A204.1 (cell line): ENCODE measurements around the gene RASSF5.

Source experiments
- FAIRE-seq: peaks from 2 replicates; lab custom pipeline; 2012; peaks lifted over from hg19 to GRCh38; lab: Jason Lieb, UNC

The RASSF5 gene

DNA sequence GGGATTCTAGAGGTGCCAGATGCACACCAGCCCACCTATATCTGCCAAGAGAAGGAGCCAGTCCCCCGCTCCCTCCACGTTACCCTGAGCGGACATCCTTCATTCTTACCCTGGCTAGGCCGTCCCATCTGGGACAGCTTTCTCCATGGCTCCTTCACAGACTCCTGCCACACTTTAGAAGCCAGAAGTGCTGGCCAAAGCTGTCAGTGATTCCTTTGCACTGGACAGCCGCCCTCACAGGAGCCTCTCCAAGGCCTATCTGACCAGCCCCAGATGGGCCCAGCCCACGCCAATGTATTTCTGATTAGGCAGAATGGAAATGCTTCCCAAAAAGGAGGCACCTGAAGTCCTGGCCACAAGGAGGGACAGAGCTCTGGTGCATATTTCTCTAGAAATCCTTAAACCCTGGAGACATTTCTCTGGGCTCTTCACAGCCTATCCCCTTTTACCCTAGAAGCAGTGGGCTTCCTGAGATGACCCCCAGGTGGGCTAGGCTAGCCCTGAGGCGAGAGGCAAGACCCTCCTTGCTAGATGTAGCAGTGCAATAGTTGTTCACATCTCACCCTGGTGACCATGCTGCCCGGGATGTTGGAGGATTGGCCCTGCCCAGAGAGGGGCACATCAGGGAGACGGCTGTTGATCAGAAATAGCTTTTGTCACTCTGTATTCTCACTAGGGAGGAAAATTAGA, 44.1 kb downstream of the RASSF5 start:
- FAIRE-seq: no peak

DNA sequence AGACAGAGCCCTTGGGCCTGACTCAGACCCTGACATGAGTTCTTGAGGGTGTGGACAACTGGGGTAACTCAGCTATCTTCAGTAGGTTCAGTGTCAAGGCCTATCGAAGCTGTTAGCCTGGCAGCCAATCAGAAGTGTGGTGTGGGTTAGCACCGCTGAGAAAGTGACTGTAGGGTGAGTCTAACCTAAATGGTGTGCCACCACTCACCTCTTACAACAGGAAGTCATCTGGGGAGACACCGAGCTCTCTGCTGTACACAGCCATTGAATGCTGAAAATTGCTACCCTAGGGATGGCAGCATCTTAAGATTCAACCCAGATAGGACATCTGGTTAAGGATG, 44.6 kb downstream of the RASSF5 start:
- FAIRE-seq: no peak

DNA sequence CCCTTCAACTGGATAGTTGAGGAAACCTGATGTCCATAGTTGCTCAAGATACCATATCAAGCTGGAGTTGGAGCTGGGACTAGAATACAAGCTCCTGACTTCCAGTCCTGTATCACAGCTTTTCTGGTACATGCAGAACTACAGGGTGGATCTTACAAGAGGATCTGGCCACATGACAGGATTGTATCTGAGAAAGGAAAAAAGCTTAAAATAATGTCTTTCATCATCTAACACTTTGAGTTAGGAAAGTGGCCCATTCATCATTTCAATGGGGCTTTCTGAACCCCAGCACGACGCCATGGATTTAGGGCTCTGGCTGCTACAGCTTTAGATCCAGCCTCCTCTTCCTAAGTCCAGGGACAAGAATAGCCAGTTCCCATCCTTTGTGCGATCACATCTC, 46.9 kb downstream of the RASSF5 start:
- no peak for FAIRE-seq

DNA sequence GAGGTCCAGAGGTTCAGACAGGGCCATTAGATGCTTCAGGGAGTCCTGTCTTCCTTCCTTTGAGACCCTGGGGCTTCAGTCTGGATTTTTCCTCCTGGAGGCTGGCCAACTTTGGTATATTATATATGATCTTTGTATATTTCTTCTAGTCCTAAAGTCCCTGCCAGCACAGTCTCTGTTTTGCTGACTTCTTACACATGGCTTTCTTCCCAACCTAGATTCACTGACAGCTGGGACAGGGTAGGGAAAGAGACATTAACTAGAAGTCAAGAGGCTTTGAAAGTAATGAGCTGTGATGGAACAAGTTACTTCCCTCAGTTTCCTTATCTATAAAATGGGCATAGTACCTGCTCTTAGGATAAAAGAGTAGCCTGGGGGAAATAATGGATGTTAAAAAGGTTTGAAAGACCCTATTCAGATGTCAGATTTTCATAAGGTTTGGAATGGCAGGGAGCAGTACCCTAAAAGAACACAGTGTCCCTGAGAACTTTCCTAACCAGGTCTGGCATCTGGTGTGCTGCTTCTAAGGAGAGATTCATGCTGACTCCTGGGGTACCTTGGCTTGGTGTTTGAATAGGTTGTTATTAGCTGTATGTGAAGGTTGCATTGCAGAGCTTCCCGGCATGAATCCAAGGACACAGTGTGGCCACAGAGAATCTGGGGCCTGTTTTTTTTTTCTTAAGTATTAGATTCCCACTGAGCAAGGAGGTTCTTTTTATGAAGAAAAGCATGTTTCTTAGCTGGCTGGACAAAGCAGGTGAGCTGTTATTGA, 47.6 kb downstream of the RASSF5 start:
- FAIRE-seq: no peak

DNA sequence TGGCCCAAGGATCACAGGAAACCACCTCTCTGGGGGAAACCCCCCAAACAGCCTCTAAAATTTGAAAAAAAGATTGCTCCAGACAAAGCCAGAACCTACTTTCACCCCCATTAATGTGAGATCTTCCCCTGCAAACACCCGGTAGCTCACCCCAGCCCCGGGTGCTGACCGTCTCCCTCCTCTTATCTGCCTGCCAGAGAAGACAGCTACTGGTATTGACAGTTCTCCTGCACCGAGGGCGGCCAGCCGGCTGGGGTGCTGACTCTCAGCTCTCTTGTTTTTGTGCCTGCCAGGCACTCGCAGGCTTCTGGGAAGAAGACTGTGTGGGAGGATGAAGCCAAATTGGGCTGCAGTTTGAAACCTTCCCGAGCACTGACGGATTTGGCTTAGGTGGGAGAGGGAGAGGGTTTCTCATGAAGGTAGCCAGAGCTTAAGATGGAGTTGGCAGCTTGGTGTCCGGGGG, 48.2 kb downstream of the RASSF5 start:
- no peak for FAIRE-seq

DNA sequence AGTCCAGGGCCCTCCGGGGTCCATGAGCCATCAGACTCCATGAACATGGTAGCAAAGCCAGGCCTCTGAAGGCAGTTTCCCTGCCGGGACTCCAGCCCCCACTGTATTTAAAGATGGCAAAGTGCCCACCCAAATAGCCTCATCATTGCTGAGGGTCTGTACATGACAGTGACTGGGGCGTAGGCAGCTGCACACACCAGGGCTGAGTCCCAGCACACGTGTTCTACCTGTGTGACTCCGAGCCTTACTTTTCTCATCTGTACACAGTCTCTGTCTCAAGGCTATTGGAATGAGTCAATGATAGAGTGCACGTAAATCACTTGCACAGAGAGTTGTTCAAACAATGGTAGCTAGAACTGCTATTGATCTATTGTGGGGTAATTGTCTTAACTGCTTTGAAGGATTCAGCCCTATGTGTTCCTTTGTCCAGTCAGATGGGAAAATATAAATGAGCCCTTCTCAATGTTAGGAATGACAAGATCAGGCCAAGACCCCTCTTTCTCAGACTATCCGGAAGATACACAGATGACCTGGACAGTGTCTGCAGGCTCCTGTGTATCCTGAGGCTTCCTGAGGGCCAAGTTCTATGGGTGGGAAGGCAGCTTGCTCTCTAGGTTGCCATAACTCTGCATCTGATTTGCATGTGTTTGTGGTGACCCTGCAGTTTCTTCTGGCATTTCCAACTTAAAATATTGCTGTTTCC, 48.9 kb downstream of the RASSF5 start:
- no peak for FAIRE-seq

DNA sequence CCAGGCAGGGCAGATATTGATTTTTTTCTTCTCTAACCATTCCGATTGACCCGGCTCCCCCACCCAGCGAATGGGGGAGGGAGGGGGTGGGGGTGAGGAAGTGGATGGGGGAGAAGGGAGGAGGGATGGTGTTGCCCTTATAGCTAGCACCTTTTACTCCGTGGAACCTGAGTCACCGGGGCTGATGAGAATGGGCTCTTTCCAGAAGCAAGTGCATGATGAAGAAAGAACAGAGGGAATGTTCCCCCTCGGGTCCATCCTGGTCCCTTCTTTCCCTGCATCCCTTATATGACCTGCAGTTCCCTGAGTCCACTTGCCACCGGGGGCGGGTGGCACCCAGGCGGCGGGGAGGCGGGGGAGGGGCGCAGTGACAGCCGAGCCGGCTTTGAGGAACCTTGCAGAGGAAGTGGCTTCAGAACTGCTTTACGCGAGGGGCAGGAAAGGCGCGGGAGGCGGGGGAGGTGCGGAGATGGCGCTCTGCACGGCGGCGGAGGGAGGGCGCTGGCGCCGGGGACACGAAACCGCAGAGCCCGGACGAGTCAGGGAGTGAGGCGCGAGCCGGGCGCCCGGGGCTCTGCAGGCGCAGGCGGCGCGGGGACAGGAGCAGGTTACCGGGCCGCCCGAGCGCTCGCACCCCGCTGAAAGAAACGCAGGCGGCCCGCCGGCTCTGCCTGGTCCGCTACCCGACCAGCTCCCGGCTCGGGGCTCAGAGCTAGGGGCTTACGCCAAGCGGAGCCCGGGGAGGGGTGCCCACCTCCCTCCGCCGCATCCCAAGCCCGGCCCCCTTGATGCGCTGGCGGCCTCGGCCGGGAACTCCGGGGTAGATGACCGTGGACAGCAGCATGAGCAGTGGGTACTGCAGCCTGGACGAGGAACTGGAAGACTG, 49.7 kb downstream of the RASSF5 start:
- no peak for FAIRE-seq

DNA sequence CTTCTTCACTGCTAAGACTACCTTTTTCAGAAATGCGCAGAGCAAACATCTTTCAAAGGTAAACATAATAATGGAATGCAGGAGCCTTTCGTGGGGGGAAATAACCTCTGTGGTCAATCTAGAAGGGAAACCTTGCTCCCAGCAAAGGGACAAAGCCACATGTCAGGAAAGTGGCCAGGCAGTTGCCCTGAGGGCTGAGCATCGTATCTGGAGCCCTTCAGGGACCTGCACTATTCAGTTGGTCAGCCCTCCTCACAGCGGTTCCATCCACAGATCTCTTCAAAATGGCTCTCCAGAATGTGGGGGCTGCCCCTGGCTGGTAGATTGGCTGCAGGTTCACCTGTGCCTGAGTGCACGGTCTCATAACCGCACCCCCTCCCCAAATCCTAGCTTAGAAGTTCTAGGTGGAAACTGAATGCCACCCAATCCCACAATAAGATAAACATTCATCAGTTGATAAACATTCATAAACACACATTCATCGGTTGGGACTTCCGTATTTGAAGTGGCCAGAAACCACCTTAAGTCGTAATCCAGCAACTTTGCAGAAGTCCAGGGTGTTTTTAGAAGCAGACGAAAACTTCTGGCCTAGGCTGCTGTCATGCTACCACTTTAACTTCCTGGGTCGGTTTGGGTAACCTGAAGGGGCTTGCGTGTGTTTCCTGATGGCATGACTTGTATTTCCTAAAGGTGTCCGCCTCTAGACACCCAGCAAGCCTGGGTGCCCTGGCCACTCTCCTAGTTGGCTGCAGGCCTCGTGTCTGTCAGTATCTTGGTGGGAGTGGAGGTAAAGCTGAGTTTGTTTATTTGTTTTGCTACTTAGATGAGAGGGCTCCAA, 50.5 kb downstream of the RASSF5 start:
- FAIRE-seq: no peak

DNA sequence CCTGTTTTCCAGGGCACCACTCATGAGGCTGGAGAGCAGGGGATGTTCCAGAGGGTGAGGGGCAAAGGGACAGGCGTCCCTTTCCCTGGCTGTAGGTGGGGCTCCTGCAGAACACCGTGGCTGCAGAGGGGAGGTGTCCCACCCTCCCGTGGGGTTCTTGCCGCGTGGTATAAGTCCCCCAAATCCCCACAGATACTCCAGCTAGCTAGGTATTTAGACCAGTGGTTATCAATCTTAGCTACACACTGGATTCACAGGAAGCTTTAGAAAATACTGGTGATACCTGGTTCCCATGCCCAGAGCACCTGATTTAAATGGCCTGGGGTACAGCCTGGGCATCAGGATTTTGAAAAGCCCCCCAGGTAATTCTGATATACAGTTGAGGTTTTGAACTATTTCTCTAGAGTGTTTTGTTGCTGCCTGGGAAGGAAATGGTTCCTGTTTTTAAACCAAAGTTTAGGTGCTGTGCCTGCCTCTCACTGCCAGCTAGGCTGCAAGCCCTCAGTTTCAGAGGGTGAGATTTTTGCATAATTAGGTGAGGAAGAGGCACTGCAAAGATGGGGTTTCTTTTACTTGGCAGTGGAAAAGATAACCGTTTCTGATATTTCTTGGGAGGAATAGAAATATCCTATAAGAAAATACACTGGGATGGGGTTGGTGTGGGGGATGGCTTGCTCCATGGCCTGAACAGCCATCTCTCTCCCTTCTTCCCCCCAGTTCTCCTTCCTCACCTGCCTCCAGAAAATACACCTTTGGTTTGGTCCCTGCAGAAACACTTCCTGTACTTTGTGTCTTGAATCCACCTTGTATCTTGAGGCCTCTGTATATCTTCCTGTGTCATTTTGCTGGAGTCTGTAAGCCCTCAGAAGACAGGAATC, 51.7 kb downstream of the RASSF5 start:
- FAIRE-seq: no peak

DNA sequence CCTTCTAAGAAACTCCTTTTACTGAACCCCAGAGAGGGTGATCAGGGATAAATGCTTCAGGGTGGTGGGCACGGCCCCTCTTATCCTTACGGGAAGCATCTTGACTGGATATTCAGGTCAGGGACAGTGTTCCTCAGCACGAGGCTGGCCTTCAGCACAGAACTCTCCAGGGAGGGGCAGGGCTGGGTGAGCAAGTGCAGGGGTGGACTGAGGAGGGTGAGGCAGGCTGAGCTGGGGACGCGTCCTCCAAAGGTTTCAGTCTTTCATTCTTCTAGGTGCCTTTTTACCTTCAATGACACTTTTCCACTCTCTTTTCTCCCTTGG, 52.3 kb downstream of the RASSF5 start:
- FAIRE-seq: no peak

DNA sequence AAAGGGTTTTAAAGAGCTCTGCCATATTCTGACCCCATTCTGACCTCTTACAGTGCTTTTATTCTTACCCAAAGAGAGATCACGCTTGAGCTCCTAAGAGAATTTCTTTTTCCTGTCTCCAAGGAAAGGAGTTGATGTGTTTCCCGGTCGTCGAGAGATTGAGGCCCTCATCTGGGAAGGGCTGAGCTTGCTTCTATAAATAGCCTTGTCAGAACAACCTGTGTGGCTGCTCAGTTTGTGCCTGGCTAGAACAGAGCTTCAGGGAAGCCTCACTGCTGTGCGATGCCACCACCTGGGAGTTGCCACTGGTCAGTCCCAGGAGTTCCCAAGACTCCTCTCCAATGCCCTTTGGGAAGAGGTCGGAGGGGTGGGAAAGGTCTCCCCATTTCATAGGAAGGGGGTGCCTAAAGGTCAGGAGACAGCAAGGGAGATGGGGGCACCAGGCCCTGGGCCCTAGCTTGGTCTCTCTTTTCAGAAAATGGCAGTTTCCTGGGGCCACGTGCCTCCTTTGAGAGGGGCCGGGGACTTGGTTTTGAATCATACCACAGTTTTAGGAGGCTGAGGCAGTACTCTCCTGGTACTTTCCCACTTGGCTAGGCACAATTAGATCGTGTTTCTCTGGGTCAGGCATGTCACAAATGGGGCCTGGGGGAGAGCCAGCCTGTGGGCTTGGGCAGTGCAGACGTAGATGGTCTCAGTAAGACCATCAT, 52.8 kb downstream of the RASSF5 start:
- FAIRE-seq: no peak

DNA sequence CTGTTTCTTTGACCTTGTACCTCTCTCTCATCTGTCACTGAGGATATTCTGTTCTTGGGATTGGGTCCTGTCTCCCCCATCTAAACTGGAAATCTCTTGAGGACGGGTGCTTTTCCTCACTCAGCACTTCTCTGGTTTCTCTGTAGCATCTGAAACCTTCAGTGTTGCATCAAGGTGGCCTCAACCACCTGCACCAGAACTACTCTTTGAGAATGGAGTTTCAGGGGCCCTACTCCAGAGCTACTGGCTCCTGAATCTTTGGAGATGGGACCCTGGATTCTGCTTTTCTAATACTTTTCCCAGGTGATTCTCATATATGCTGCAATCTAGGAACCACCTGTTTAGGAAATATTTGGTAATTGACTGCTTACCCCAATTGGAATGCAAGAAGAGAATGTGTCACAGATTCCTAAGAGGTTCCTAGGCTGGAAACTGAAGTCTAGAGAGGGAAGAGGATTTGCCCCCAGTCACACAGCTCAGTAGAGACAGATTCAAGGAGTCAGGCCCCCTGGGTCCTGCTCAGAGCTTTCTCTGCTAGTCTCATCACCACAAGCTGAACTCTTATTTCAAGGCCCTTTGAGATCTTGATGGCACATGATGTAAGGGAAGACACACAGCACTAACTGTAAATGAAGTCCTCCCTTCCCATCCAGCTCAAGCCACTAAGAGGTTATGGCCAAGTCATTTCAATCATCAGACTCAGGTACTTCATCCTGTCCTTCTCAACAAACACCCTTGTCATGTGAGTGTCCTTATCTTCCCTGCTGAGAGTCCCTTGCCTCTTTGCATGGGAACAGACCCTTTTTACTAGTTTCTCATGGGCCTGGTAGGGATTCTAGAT, 56.3 kb downstream of the RASSF5 start:
- no peak for FAIRE-seq

DNA sequence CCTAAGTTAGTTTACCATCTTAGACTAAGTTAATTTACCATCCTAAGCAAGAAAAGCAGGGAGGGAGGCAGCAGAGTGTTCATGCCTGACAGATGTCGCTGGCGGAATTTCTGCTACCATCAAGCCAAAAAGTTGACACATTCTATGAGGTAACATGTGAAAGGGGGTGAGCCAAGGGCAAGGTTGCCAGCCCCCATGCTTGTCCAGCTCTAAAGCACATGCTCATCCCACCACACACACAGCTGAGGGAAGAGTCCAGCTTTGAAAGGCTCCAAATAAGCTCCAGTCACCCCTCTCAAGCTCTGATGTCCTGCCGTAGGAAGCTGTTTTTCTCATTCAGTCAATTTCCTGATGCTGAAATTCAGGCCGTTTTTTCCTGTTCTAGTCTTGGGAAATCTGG, 58.7 kb downstream of the RASSF5 start:
- FAIRE-seq: no peak

DNA sequence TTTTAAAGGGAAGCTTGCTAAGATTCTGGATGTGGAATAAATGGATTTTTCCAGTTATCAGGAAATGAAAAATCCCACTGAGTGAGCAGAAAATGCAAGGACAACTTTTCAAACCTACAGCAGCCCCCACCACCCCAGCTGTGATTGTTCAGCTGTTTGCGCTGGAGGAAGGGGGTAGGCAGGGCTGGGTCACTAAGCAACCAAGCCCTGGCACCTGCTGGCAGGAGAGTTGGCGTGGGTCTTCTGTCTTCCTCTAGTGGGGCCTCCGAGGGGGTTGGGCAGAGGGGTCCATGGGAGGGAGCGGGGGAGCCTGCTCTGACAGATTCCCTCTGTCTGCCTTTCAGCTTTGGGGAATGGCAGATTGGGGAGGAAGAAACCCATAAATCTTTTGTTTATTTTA, 59.7 kb downstream of the RASSF5 start:
- no peak for FAIRE-seq

DNA sequence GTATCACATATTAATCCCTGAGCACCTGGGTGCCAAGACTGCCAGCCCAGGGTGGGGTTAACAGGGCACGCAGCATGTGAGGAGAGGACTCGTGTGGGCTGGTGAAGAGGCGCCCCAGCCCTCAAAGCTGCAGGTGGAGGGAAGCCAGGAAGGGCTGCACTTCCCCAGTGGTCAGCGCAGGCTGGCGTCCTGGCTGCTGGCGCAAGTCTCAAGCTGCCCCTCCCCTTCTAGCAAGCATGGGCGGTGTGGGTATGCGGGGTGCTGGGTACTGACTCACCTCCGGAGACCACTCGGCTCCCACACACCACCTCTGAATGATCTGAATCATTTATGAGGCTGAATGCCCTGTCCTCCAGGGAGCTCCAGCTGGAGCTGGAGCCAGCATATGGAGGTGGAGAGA, 60.9 kb downstream of the RASSF5 start:
- no peak for FAIRE-seq

DNA sequence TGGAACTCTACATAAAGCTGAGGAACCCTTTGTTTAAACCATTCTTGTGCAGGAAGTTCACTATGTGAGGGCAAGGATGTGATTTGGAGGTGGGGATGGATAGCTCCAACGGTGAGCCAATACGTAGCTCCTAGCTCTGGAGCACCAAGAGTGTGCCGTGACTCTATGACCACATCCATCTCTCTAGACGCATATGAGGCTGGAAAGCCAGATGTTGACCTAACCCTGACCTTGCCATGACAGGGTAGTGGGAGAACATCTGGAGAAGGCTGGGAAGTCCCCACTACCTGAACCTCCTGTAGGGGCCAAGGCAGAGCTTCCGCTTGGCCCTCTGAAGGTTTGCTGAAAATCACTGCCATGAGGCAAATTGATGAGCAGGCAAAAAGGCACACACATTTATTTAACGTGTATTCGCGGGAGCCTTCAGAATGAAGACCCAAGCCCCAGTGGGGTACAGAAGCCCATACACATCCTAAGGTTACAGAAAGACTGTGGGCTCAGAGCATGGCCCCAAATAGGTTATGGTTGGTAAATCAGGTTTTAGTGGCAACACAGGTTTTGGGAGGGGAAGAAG, 61.5 kb downstream of the RASSF5 start:
- no peak for FAIRE-seq

DNA sequence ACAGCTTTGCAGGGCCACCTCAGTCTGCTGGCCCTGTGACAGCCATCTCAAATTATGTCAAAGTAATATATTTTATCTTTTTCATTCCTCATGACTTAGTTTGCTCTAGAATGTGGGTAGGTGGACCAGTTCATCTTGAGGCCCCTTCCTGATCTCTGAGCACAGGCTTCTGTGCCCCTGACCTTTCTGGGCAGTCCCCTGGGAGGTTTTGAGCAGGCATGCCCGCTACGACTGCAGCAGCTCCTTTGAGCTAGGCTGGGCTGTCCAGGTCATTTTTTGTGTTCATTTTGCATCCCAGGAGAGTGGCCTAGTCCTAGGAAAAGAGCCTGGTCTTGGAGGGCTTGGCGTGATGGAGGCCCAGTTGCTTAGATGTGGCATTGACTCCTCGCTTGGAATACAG, 62.2 kb downstream of the RASSF5 start:
- FAIRE-seq: no peak

DNA sequence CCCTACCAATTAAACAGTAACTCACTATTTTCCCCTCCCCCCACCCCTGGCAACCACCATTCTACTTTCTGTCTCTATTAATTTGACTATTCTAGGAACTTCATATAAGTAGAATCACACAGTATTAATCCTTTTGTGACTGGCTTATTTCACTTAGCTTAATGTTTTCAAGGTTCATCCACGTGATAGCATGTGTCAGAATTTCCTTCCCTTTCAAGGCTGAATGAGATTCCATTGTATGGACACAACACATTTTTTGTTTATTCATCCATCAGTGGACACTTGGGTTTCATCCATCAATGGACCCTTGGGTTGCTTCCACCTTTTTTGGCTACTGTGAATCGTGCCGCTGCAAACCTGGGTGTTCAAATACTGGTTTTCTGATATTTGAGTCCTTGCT, 63.2 kb downstream of the RASSF5 start:
- no peak for FAIRE-seq

DNA sequence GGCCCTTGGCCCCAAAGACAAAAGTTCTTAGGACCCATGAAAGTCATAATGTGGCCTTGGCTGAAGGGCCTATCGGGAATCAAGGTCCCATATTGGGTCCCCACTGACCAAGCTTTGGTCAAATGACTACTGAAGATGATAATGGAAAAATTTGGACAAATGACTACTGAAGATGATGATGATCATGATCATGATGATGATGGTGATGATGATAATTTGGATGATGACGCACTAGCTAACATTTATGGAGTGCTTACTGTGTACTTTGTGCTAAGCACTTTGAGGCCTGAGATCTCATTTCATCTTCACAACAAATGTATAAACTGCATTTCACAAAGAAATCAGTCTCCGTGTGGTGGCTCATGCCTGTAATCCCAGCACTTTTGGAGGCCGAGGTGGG, 65.5 kb downstream of the RASSF5 start:
- FAIRE-seq: no peak
